GM18517 (cell line): ENCODE results near the gene EOLA2.
A peak's percentile ranks its signal among the peaks of the same experiment; 100 is the strongest.
"Not testable (repeated sequence)": the region's sequence is repeated elsewhere in the genome, so short reads cannot be mapped to it uniquely, and the experiment has no call there.

Experiments used
- ATAC-seq: cut with Tn5 transposase; IDR thresholded peaks from one replicate; pipeline ENCODE4 v1.9.1; 2021; ENCODE audit warnings: mild to moderate bottlenecking, moderate library complexity; ENCODE audit not compliant: unreplicated experiment

The EOLA2 gene

GRCh38 chrX:149938427-149938880 is at the start of gene EOLA2:
Gene EOLA2, minus strand, starts transcription at chrX:149938491. Its CDS starts 4,617 bp downstream, at chrX:149933874.
- peak; percentile 86 for ATAC-seq

GRCh38 chrX:149987613-149988012 is 49.3 kb upstream of the EOLA2 start:
- peak; percentile 84 for ATAC-seq

GRCh38 chrX:149984411-149984810 is 46.1 kb upstream of the EOLA2 start:
- ATAC-seq = no peak

GRCh38 chrX:149982310-149982709 is 44.0 kb upstream of the EOLA2 start:
- ATAC-seq = no peak

- no peak for ATAC-seq
Measured at GRCh38 chrX:149979126-149979644, 40.9 kb upstream of the EOLA2 start.

GRCh38 chrX:149962859-149963757 is 24.8 kb upstream of the EOLA2 start:
- peak; percentile 75 for ATAC-seq

GRCh38 chrX:149962010-149962409 is 23.7 kb upstream of the EOLA2 start:
- no peak for ATAC-seq

GRCh38 chrX:149961572-149961971 is 23.3 kb upstream of the EOLA2 start:
- ATAC-seq = no peak

GRCh38 chrX:149950681-149951080 is 12.4 kb upstream of the EOLA2 start:
- no peak for ATAC-seq

GRCh38 chrX:149949743-149950436 is 11.6 kb upstream of the EOLA2 start:
- no peak for ATAC-seq

- ATAC-seq = no peak
Measured at GRCh38 chrX:149948016-149948415, 9.7 kb upstream of the EOLA2 start.

- not testable (repeated sequence) for ATAC-seq
Measured at GRCh38 chrX:149946932-149947331, 8.6 kb upstream of the EOLA2 start.

- ATAC-seq = not testable (repeated sequence)
Measured at GRCh38 chrX:149945820-149946219, 7.5 kb upstream of the EOLA2 start.

- not testable (repeated sequence) for ATAC-seq
Measured at GRCh38 chrX:149945087-149945670, 6.9 kb upstream of the EOLA2 start.

- not testable (repeated sequence) for ATAC-seq
Measured at GRCh38 chrX:149940674-149941024, 2.4 kb upstream of the EOLA2 start.

- peak; percentile 48 for ATAC-seq
Measured at GRCh38 chrX:149939905-149940673, 1.8 kb upstream of the EOLA2 start.

- ATAC-seq = no peak
Measured at GRCh38 chrX:149939655-149939904, 1.3 kb upstream of the EOLA2 start.

GRCh38 chrX:149938881-149939654 is 777 bp upstream of the EOLA2 start:
- no peak for ATAC-seq

GRCh38 chrX:149937871-149938426 is 342 bp downstream of the EOLA2 start:
- no peak for ATAC-seq

GRCh38 chrX:149937328-149937727 is 963 bp downstream of the EOLA2 start:
- ATAC-seq = not testable (repeated sequence)
